Stimulated activated CD4-positive, alpha-beta T cell treated with anti-CD3 and anti-CD28 coated beads, Interleukin-2, amount 100 ng/mL, for 24 hours (primary cell): ENCODE data around the gene R3HDM4.
"Not testable (repeated sequence)": the region's sequence is repeated elsewhere in the genome, so short reads cannot be mapped to it uniquely, and the experiment has no call there.

Source experiments
- DNase-seq, 2 donors: peaks; one replicate each; pipeline ENCODE4 v3.0.0-alpha.2; 2020

R3HDM4 gene

DNA sequence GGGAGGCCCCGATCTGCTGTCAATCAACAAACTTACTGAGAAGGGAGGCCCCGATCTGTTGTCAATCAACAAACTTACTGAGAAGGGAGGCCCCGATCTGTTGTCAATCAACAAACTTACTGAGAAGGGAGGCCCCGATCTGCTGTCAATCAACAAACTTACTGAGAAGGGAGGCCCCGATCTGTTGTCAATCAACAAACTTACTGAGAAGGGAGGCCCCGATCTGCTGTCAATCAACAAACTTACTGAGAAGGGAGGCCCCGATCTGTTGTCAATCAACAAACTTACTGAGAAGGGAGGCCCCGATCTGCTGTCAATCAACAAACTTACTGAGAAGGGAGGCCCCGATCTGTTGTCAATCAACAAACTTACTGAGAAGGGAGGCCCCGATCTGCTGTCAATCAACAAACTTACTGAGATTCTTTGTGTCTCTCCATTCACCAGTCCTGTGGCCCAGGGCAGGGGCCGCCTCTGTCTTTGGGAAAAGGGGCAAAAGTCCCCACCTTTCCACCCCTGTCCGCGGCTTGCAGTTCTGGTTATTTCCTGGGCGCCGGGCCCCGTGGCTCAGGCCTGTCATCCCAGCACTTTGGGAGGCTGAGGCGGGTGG, 59.3 kb downstream of the R3HDM4 start:
- DNase-seq: not testable (repeated sequence)

DNA sequence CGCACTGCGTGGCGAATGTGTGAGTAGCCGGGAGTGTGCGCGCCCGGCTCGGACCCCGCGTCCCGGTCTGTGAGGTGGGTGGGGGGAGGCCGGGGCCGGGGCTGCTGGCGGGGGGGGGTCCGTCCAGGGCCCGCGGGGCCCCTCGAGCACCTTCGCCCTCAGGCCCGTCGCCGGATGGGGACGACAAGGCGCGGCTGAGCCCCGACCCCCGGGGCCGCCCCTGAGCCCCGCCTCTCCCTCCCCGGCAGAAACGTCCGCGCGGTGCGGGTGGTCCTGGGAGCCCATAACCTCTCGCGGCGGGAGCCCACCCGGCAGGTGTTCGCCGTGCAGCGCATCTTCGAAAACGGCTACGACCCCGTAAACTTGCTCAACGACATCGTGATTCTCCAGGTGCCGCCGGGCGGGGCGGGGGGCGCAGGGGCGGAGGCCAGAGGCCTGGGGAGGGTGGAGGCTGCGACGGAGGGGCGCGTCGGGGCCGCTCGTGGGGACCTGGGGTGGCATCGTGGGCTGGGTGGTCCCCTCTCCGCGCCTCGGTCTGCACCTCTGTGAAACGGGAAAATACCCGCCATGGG, 59.9 kb downstream of the R3HDM4 start:
- no peak for DNase-seq

GRCh38 chr19:852136-853013, 60.6 kb downstream of the R3HDM4 start, which contains the start of gene ELANE:
Gene ELANE (plus strand): TSS chr19:852303. CDS start chr19:852329, 26 bp downstream.
- DNase-seq: no peak

GRCh38 chr19:850979-851335, 62.1 kb downstream of the R3HDM4 start:
- DNase-seq: no peak

DNA sequence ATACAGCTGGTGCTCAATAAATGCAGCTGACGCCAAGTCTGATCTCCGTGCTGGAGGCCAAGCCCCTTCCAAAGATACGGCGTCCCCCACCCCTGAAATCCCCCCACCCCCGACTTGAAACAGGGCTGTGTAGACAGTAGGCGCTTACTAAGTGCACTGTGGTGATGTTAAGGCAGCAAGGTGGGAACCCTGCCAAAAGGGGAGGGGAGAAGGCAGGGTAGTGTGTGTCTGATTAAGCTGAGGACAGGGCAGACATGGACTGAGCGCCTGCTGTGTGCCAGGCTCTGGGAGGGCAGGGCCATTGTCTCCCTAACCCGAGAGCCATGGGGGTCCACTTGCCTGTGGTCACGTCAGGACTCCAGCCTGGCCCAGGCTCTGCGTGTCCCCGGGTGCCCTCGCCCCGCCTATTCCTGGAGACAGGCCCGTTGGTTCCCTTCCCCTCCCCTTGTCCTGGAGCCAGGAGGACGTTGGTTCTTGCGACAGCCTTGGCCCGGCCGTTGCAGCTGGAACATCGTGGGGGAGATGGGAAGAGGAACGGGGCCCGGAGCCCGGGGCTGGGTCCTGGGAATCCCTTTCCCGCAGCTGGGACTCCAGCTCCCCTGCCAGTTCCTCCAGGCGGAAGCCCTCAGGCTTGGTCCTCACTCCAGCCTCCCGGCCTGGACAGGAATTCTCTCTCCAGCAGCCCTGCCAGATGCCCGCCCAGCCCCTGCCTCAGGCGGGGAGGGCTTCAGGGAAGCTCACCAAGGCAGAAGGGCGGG, 62.6 kb downstream of the R3HDM4 start:
- DNase-seq: no peak

DNA sequence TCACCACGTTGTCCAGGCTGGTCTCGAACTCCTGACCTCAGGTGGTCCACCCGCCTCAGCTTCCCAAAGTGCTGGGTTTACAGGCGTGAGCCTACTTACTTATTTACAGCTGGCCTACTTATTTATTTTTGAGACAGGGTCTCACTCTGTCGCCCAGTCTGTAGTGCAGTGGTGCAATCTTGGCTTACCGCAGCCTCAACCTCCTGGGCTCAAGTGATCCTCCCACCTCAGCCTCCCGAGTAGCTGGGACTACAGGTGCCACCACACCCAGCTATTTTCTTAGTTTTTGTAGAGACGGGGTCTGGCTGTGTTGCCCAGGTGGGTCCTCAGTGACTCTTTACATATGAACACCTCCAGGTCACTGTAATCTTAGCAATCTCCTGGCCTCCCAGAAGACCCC, 63.8 kb downstream of the R3HDM4 start:
- not testable (repeated sequence) for DNase-seq

DNA sequence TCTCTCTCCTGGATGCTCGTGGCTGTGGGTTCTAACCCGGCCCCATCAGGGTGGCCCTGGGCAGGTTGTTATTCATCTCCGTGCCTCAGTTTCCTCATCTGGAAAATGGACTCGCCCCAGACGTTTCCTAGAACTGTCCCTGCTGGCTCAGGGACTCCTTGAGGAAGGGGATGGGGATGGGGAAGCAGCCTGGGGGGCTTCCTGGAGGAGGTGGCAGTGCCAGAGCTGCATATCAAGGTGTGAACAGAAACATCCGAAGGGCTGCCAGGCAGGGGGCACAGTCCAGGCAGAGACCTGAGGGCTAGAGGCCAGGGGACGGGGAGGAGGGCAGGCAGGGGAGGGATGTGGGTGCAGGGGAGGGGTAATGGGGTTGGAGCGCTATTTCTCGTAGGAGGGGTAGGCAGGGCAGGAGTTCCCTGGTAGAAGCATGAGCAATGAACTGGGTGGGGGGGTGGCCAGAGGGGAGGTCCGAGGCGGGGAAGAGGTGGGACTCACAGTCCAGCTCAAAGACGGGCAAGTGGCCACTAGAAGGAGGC, 64.6 kb downstream of the R3HDM4 start:
- DNase-seq: no peak
